Endothelial cell of umbilical vein (primary cell): Measurements from ENCODE around the gene ANKRD33. TPM values are rescaled to one million over a fixed set of nuclear protein-coding genes. Genes with fewer than 3 reads are reported as not detected.

ENCODE experiments used
- BruUV-seq: library from RNA; stranded (reverse); fragments of 400-500 nt; replicated peaks from 2 replicates; lab custom pipeline; 2021; lab: Mats Ljungman, UMichigan
- CTCF ChIA-PET: fragments of 300-600, 350-600 bp; sonication (Branson Sonifier 250); formaldehyde crosslinking; loops from one replicate; lab custom pipeline; 2021; ENCODE audit warnings: antibody characterized with exemption, inconsistent platforms; lab: Charles Lee
- POLR2A ChIA-PET: fragments of 300-600, 350-600 bp; sonication (Branson Sonifier 250); formaldehyde crosslinking; loops from one replicate; lab custom pipeline; 2021; ENCODE audit warnings: antibody characterized with exemption, inconsistent platforms; lab: Charles Lee
- DNase-seq: peaks from one replicate; pipeline ENCODE4 v3.0.0-alpha.2; 2011; ENCODE audit warnings: low read depth, low spot score
- FAIRE-seq: peaks from 2 replicates; lab custom pipeline; 2011; peaks lifted over from hg19 to GRCh38; lab: Jason Lieb, UNC
- H2AFZ ChIP-seq: 2 replicates; pipeline ENCODE4 v1.6.0; 2012; ENCODE audit warnings: low read depth, low read length, control low read depth, inconsistent platforms
- H3K27ac ChIP-seq: 2 replicates; pipeline ENCODE4 v1.5.1; 2011; ENCODE audit warnings: low read depth, mild to moderate bottlenecking, control low read depth, low read length, moderate library complexity; ENCODE audit not compliant: insufficient read depth
- H3K27me3 ChIP-seq, 2 experiments: 2 replicates each; pipeline versions ENCODE4 v1.6.0 to v1.6.1; 2011; ENCODE audit warnings: low read length in 2 of 2, mixed read lengths in 1 of 2; ENCODE audit not compliant: control insufficient read depth in 2 of 2, insufficient read depth in 2 of 2
- H3K36me3 ChIP-seq, 2 experiments: 2 replicates in 1 of 2; 3 replicates in 1 of 2; pipeline ENCODE4 v1.5.1; 2011; ENCODE audit warnings: low read length in 2 of 2, mild to moderate bottlenecking in 1 of 2, moderate library complexity in 1 of 2; ENCODE audit not compliant: control insufficient read depth in 2 of 2, insufficient read depth in 2 of 2; ENCODE audit errors: extremely low read depth in 1 of 2
- H3K4me1 ChIP-seq: 3 replicates; pipeline ENCODE4 v1.5.1; 2011; ENCODE audit warnings: mild to moderate bottlenecking, low read length; ENCODE audit not compliant: control insufficient read depth, insufficient read depth; ENCODE audit errors: extremely low read depth
- H3K4me2 ChIP-seq: 2 replicates; pipeline ENCODE4 v1.6.1; 2011; ENCODE audit warnings: low read length, control low read depth, mixed read lengths; ENCODE audit not compliant: insufficient read depth
- H3K4me3 ChIP-seq, 3 experiments: fragments of 200-600 bp in 1 of 3; sonication (generic), shearing (Covaris generic) in 1 of 3; replicated peaks in 1 of 3; 2 replicates each; pipeline ENCODE4 v1.5.1; 2011 to 2016; ENCODE audit warnings: control low read depth in 3 of 3, low read length in 3 of 3, mild to moderate bottlenecking in 2 of 3, inconsistent platforms in 1 of 3, low read depth in 1 of 3, moderate library complexity in 1 of 3; ENCODE audit not compliant: insufficient read depth in 1 of 3
- H3K79me2 ChIP-seq: 2 replicates; pipeline ENCODE4 v1.6.0; 2012; ENCODE audit warnings: low read length, inconsistent platforms; ENCODE audit not compliant: control insufficient read depth, insufficient read depth
- H3K9ac ChIP-seq: replicated peaks from 2 replicates; pipeline ENCODE3; 2011; ENCODE audit warnings: low read length, control low read depth; ENCODE audit not compliant: insufficient read depth; ENCODE audit errors: extremely low read depth
- H3K9me1 ChIP-seq: replicated peaks from 3 replicates; pipeline ENCODE4 v1.6.0; 2011; ENCODE audit warnings: mild to moderate bottlenecking, low read length; ENCODE audit not compliant: control insufficient read depth, insufficient read depth; ENCODE audit errors: extremely low read depth
- H3K9me3 ChIP-seq: replicated peaks from 2 replicates; pipeline ENCODE4 v1.5.1; 2012; ENCODE audit warnings: low read length, inconsistent platforms; ENCODE audit not compliant: control insufficient read depth, insufficient read depth
- H4K20me1 ChIP-seq: replicated peaks from 2 replicates; pipeline ENCODE3; 2011; ENCODE audit warnings: mild to moderate bottlenecking, low read length; ENCODE audit not compliant: control insufficient read depth, insufficient read depth; ENCODE audit errors: extremely low read depth
- CTCF ChIP-seq, 2 donors: IDR thresholded peaks; 1 replicate in 1 of 2; 2 replicates in 1 of 2; pipeline ENCODE4 v1.5.1; 2011; ENCODE audit warnings: low read length in 2 of 2, mild to moderate bottlenecking in 2 of 2, moderate library complexity in 2 of 2, control low read depth in 1 of 2, inconsistent platforms in 1 of 2, low read depth in 1 of 2; ENCODE audit not compliant: insufficient read depth in 1 of 2; ENCODE audit errors: extremely low read depth in 1 of 2
- EZH2 ChIP-seq: IDR thresholded peaks from 2 replicates; pipeline ENCODE4 v1.6.1; 2012; ENCODE audit warnings: borderline replicate concordance, low read depth, mild to moderate bottlenecking, moderate library complexity, low read length, inconsistent platforms; ENCODE audit not compliant: severe bottlenecking
- FOS ChIP-seq: IDR thresholded peaks from 2 replicates; pipeline ENCODE4 v1.6.1; 2011; ENCODE audit warnings: mild to moderate bottlenecking, low read length, moderate library complexity, borderline replicate concordance; ENCODE audit not compliant: insufficient read depth
- GATA2 ChIP-seq: IDR thresholded peaks from 2 replicates; pipeline ENCODE4 v1.7.0; 2011; ENCODE audit warnings: low read depth, mild to moderate bottlenecking, moderate library complexity, mixed read lengths, low read length; ENCODE audit not compliant: insufficient read length, insufficient read depth
- JUN ChIP-seq: IDR thresholded peaks from 2 replicates; pipeline ENCODE4 v1.6.1; 2011; ENCODE audit warnings: borderline replicate concordance, low read depth; ENCODE audit not compliant: insufficient read length, insufficient read depth
- MAX ChIP-seq: IDR thresholded peaks from 2 replicates; pipeline ENCODE4 v1.6.1; 2011; ENCODE audit not compliant: insufficient read depth, insufficient read length
- MYC ChIP-seq: IDR thresholded peaks from one replicate; pipeline ENCODE4 v1.6.1; 2011; ENCODE audit warnings: mild to moderate bottlenecking, low read depth, low read length
- POLR2A ChIP-seq: IDR thresholded peaks from 2 replicates; pipeline ENCODE4 v1.6.1; 2012; ENCODE audit warnings: low read depth, mild to moderate bottlenecking, control low read depth, low read length
- POLR2AphosphoS5 ChIP-seq: IDR thresholded peaks from 2 replicates; pipeline ENCODE4 v1.6.1; 2012; ENCODE audit warnings: low read depth, mild to moderate bottlenecking, control low read depth, low read length, moderate library complexity; ENCODE audit not compliant: insufficient read depth
- dilution Hi-C: fragments of 300-500 bp; cut with MboI; formaldehyde crosslinking; loops from one replicate; pipeline ENCODE4 v1.15.0; 2019; ENCODE audit warnings: low sequenced_read_pairs; ENCODE audit not compliant: extremely low pct_ligation_motif_present
- intact Hi-C: fragments of 100-400 bp; cut with micrococcal nuclease; formaldehyde crosslinking; loops from one replicate; pipeline ENCODE4 v1.10.0; 2022
- polyA plus RNA-seq, 4 experiments: library from polyadenylated mRNA; depleted of rRNA in 3 of 4; stranded (reverse) in 3 of 4; unstranded in 1 of 4; fragments of >200 nt; gene quantifications; 2 replicates each; pipeline versions ENCODE4 v1.2.1 to v1.2.3, GENCODE V29; 2011 to 2012; ENCODE audit warnings: missing spikeins in 1 of 4
- total RNA-seq: library from RNA; stranded (reverse); gene quantifications from 2 replicates; pipeline ENCODE4 v1.2.3, GENCODE V29; 2021

ANKRD33 gene
- total and polyA plus RNA-seq, 2 donors (not counting 3 experiments of a cell fraction or from before 2014, with no cell fraction given), result 0.80 to 1.2 TPM

- no peaks in the 10 kb centered on the region for H3K9me3 ChIP-seq
- H3K36me3 ChIP-seq, result no peaks in the 10 kb centered on the region
- no peaks in the 10 kb centered on the region for H3K9me1 ChIP-seq
- H3K27me3 ChIP-seq, result no peaks in the 10 kb centered on the region
- DNase-seq, result no peak
- dilution Hi-C loops (no loop called here), intact Hi-C loops (loop anchor here (1.0 to 2.0 kb wide), 4 partner anchors 17 to 85 kb away; no protein-coding TSS in a partner anchor)
- no peak for FAIRE-seq
- ChIA-PET POLR2A (interaction anchor here (0.8 to 2.7 kb wide), 6 partner anchors 10 to 111 kb away, joined by 3 to 18 read pairs (median 5); partner anchors contain the start of genes ACVRL1 and TAMALIN), CTCF (interaction anchor here (1.5 to 10.5 kb wide), 10 partner anchors 7 to 129 kb away, joined by 3 to 393 read pairs (median 7); partner anchors contain the start of genes ACVRL1 and ANKRD33)
- no peaks in the 10 kb centered on the region for H3K79me2 ChIP-seq
- no peak overlapping the region for H3K4me3 ChIP-seq
- TF ChIP-seq POLR2AphosphoS5 (no peak), JUN (no peak), GATA2 (no peak), POLR2A (no peak), FOS (no peak), MYC (no peak), CTCF (IDR thresholded peaks at IDR 0.05; ENCODE audit: extremely low read depth in 1 of 2, insufficient read depth in 1 of 2, low read depth in 1 of 2, low read length in 2 of 2) (no peak), MAX (no peak), EZH2 (no peak)
- no peaks in the 10 kb centered on the region for H4K20me1 ChIP-seq
- no peak overlapping the region for H3K9ac ChIP-seq
- no peak overlapping the region for H2AFZ ChIP-seq
- BruUV-seq, result no TSS peak
- peak overlapping the region; percentile 95 for H3K27ac ChIP-seq
- no peak overlapping the region for H3K4me2 ChIP-seq
- peaks cover 49% of the 10 kb centered on the region for H3K4me1 ChIP-seq
Observed at GRCh38 chr12:51895378-51896135, 7.7 kb downstream of the ANKRD33 start.
